DND-41 (cell line): ENCODE measurements around the gene WFDC5.

Source experiments
- CTCF ChIP-seq: IDR thresholded peaks from 2 replicates; pipeline ENCODE4 v1.5.1; 2012; ENCODE audit warnings: borderline replicate concordance, low read length, moderate library complexity, mild to moderate bottlenecking; ENCODE audit not compliant: poor library complexity, severe bottlenecking; ENCODE audit errors: extremely low read depth
- EZH2 ChIP-seq: IDR thresholded peaks from 3 replicates; pipeline ENCODE4 v1.6.1; 2012; ENCODE audit warnings: borderline replicate concordance, low read depth, mild to moderate bottlenecking, moderate library complexity, low read length, inconsistent platforms; ENCODE audit not compliant: severe bottlenecking

GRCh38 chr20:45092898-45093297 lies 22.1 kb downstream of the WFDC5 start:
- TF ChIP-seq CTCF (no peak), EZH2 (no peak)
